WTC11 (cell line): Measurements from ENCODE around the gene BSN. TPM values are rescaled to one million over a fixed set of nuclear protein-coding genes. Genes with fewer than 3 reads are reported as not detected.
"Not testable (repeated sequence)": the region's sequence is repeated elsewhere in the genome, so short reads cannot be mapped to it uniquely, and the experiment has no call there.

Source experiments
- ATAC-seq: fragments of 200-7000 bp; cut with Tn5 transposase; 2 replicates; pipeline ENCODE4 v1.10.0; 2021; ENCODE audit warnings: mild to moderate bottlenecking, moderate library complexity
- CTCF ChIA-PET: fragments of 300-600 bp; sonication (Branson Sonifier 250); formaldehyde crosslinking; loops from one replicate; lab custom pipeline; 2021; ENCODE audit warnings: antibody characterized with exemption; lab: Charles Lee
- POLR2A ChIA-PET: fragments of 350-600 bp; sonication (Branson Sonifier 250); formaldehyde crosslinking; loops from one replicate; lab custom pipeline; 2021; ENCODE audit warnings: antibody characterized with exemption; lab: Charles Lee
- DNase-seq: peaks from one replicate; pipeline ENCODE4 v3.0.0; 2021; ENCODE audit warnings: low spot score
- H3K27ac Mint-ChIP-seq: 2 replicates; pipeline ENCODE4 v1.8.0; 2021; ENCODE audit warnings: mixed read lengths
- H3K27me3 Mint-ChIP-seq: 2 replicates; pipeline ENCODE4 v1.8.0; 2021; ENCODE audit warnings: low read depth, mild to moderate bottlenecking, moderate library complexity, mixed read lengths
- H3K36me3 Mint-ChIP-seq: 2 replicates; pipeline ENCODE4 v1.8.0; 2021; ENCODE audit warnings: mixed read lengths
- H3K4me1 Mint-ChIP-seq: 2 replicates; pipeline ENCODE4 v1.8.0; 2022; ENCODE audit warnings: mixed read lengths
- H3K4me3 Mint-ChIP-seq: 2 replicates; pipeline ENCODE4 v1.8.0; 2021; ENCODE audit warnings: mild to moderate bottlenecking, moderate library complexity, mixed read lengths
- H3K9me3 Mint-ChIP-seq: 2 replicates; pipeline ENCODE4 v1.8.0; 2021; ENCODE audit warnings: mixed read lengths
- CREM ChIP-seq: sonication (generic); formaldehyde crosslinking; IDR thresholded peaks from 2 replicates; pipeline ENCODE4 v1.8.1; 2022; ENCODE audit warnings: mild to moderate bottlenecking, missing genetic modification reagents, moderate library complexity
- ESRRA ChIP-seq: sonication (generic); formaldehyde crosslinking; IDR thresholded peaks from 2 replicates; pipeline ENCODE4 v1.8.1; 2022; ENCODE audit warnings: mild to moderate bottlenecking, missing genetic modification reagents, borderline replicate concordance
- FOXP1 ChIP-seq: sonication (generic); formaldehyde crosslinking; IDR thresholded peaks from 2 replicates; pipeline ENCODE4 v1.8.0; 2022; ENCODE audit warnings: missing genetic modification reagents, mild to moderate bottlenecking, moderate library complexity, borderline replicate concordance
- GABPB1 ChIP-seq: sonication (generic); formaldehyde crosslinking; IDR thresholded peaks from 2 replicates; pipeline ENCODE4 v1.8.1; 2023; ENCODE audit warnings: mild to moderate bottlenecking, missing genetic modification reagents
- MYBL2 ChIP-seq: sonication (generic); formaldehyde crosslinking; IDR thresholded peaks from 2 replicates; pipeline ENCODE4 v1.8.1; 2023; ENCODE audit warnings: mild to moderate bottlenecking, moderate library complexity, missing genetic modification reagents
- NFE2L1 ChIP-seq: sonication (generic); formaldehyde crosslinking; IDR thresholded peaks from 2 replicates; pipeline ENCODE4 v1.8.1; 2023; ENCODE audit warnings: missing genetic modification reagents
- NR2C2 ChIP-seq: sonication (generic); formaldehyde crosslinking; IDR thresholded peaks from 2 replicates; pipeline ENCODE4 v1.8.0; 2022; ENCODE audit warnings: mild to moderate bottlenecking, missing genetic modification reagents
- SP1 ChIP-seq: sonication (generic); formaldehyde crosslinking; conservative IDR thresholded peaks from 2 replicates; pipeline ENCODE4 v1.8.1; 2022; ENCODE audit warnings: missing genetic modification reagents
- TP53 ChIP-seq: sonication (generic); formaldehyde crosslinking; IDR thresholded peaks from 2 replicates; pipeline ENCODE4 v1.8.1; 2023; ENCODE audit warnings: mild to moderate bottlenecking, missing genetic modification reagents
- ZNF317 ChIP-seq: sonication (generic); formaldehyde crosslinking; IDR thresholded peaks from 2 replicates; pipeline ENCODE4 v1.8.1; 2023; ENCODE audit warnings: low read depth, mild to moderate bottlenecking, moderate library complexity, missing genetic modification reagents, borderline replicate concordance
- ZNF423 ChIP-seq: fragments of 250-450 bp; sonication (Bioruptor Pico); IDR thresholded peaks from 2 replicates; pipeline ENCODE4 v2.1.2; 2022; ENCODE audit warnings: mild to moderate bottlenecking, moderate library complexity
- total RNA-seq: library from RNA; stranded (reverse); gene quantifications from 3 replicates; pipeline ENCODE4 v1.2.3, GENCODE V29; 2021
- TF ChIP-seq, protein P1 (sequence below): sonication (generic); formaldehyde crosslinking; IDR thresholded peaks from 2 replicates; pipeline ENCODE4 v1.8.0; 2022; ENCODE audit warnings: mild to moderate bottlenecking, missing genetic modification reagents
- TF ChIP-seq, protein P2 (sequence below): sonication (generic); formaldehyde crosslinking; IDR thresholded peaks from 2 replicates; pipeline ENCODE4 v1.8.1; 2022; ENCODE audit warnings: low read depth, mild to moderate bottlenecking, moderate library complexity, missing genetic modification reagents, borderline replicate concordance
- TF ChIP-seq, protein P3 (sequence below): sonication (generic); formaldehyde crosslinking; IDR thresholded peaks from 2 replicates; pipeline ENCODE4 v1.8.1; 2023; ENCODE audit warnings: mild to moderate bottlenecking, missing genetic modification reagents
- TF ChIP-seq, protein P4 (sequence below): sonication (generic); formaldehyde crosslinking; IDR thresholded peaks from 2 replicates; pipeline ENCODE4 v1.8.0; 2023; ENCODE audit warnings: missing genetic modification reagents

BSN gene
- total RNA-seq, 1 experiment from 2014 or later, result 2.8 TPM

DNA sequence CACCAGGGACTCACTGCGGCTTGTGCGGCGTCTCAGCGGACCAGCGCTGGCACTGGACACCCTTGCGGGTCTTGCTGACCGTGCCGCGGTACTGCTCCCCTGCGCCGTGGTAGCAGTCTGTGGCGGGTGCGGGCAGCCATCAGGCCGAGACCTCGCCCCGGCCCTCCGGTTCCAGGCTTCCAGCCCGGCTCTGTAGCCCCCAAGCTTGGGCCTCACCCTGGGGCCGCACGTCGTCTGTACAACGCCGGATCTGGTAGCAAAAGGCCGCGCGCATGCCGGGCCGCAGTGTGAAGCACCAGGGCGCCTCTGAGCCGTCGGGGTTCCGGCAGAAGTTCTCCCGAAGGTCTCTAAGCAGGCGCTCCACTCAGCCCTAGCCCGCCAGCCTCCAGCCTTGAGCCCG is 131.6 kb downstream of the BSN start:
- 0 out of 2 replicates have a peak, but pooled peaks have one; percentile 43 for TF ChIP-seq ESRRA
- H3K27ac Mint-ChIP-seq, H3K27me3 Mint-ChIP-seq, H3K9me3 Mint-ChIP-seq, DNase-seq, POLR2A ChIA-PET: not testable (repeated sequence)
- peaks cover 16% of the 10 kb centered on the region for H3K36me3 Mint-ChIP-seq
- peaks cover 21% of the 10 kb centered on the region for H3K4me1 Mint-ChIP-seq
- CTCF ChIA-PET, result interaction anchor here (0.6 kb wide), 1 partner anchor 13 kb away, joined by 3 read pairs; no protein-coding TSS in a partner anchor
- ATAC-seq, result 0 out of 2 replicates have a peak, but pooled peaks have one; percentile 0
- peak overlapping the region; percentile 98 for H3K4me3 Mint-ChIP-seq

DNA sequence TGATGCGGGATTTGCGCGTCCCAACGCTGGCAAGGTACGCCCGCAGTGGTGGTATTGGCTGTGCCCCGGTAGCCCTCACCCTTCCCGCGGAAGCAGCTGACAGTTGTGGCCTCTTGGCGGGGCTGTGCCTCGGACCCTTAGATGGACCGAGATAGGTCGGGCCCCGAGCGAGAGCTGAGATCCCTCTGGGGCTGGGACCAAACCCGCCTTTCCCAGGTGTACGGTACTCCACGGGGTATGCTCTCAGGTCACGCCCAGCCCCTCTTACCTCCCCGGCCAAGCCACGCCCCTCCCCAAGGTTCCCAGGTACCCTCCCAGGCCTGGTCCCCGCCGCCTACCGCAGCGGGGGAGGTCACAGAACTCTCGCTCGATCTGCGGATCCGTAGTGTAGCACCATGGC is 132.1 kb downstream of the BSN start:
- peak overlapping the region; percentile 78; the same call in 1 of the 2 replicates for H3K27ac Mint-ChIP-seq
- peaks cover 21% of the 10 kb centered on the region for H3K4me1 Mint-ChIP-seq
- POLR2A ChIA-PET, H3K9me3 Mint-ChIP-seq, H3K27me3 Mint-ChIP-seq: not testable (repeated sequence)
- CTCF ChIA-PET, result interaction anchor here (0.6 kb wide), 1 partner anchor 13 kb away, joined by 3 read pairs; no protein-coding TSS in a partner anchor
- peaks cover 16% of the 10 kb centered on the region for H3K36me3 Mint-ChIP-seq
- ATAC-seq (peak; percentile 76), DNase-seq (peak; percentile 93)
- peak overlapping the region; percentile 98 for H3K4me3 Mint-ChIP-seq

DNA sequence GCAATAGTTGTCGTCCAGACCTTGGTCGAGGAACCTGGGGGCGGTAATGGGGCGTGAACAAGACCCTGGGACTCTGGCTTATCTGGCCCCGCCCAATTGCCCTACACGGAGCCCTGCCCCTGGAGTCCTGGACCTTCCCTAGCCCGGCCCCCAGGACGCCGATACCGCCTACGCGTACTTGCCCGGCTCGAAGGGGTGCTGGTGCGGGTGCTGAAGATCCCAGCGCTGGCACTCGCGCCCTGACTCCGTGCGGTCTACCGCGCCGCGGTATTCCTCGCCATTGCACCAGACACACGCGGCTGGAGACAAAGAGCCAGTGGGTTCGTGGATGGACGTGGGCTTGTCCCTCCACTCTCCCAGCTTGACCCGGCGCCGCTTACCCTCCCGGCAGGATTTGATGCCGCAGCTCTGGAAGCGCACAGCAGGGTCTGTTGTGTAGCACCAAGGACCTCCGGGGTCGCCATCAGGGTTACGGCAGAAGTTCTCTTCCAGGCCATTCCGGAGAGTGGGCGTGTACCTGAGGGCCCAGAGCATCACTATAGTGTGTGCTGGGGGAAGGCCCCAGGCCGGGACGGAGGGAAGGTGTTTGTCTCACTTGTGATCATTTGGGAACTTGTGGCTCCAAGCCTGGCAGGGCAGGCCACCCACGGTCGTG is 132.6 kb downstream of the BSN start:
- peak; percentile 71 for ATAC-seq
- DNase-seq, result peak; percentile 87
- H3K9me3 Mint-ChIP-seq, H3K27me3 Mint-ChIP-seq, POLR2A ChIA-PET: not testable (repeated sequence)
- Mint-ChIP-seq H3K4me3 (peak overlapping the region; percentile 98), H3K36me3 (peaks cover 16% of the 10 kb centered on the region), H3K27ac (peak overlapping the region; percentile 68), H3K4me1 (peaks cover 21% of the 10 kb centered on the region)
- CTCF ChIA-PET, result interaction anchor here (0.6 kb wide), 1 partner anchor 14 kb away, joined by 3 read pairs; no protein-coding TSS in a partner anchor
- peak; percentile 52 for TF ChIP-seq SP1 (CRISPR knock-in tag)
- TF ChIP-seq, protein P1, sequence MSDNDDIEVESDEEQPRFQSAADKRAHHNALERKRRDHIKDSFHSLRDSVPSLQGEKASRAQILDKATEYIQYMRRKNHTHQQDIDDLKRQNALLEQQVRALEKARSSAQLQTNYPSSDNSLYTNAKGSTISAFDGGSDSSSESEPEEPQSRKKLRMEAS (CRISPR knock-in tag), result peak; percentile 23; the same call in 1 of the 2 replicates

DNA sequence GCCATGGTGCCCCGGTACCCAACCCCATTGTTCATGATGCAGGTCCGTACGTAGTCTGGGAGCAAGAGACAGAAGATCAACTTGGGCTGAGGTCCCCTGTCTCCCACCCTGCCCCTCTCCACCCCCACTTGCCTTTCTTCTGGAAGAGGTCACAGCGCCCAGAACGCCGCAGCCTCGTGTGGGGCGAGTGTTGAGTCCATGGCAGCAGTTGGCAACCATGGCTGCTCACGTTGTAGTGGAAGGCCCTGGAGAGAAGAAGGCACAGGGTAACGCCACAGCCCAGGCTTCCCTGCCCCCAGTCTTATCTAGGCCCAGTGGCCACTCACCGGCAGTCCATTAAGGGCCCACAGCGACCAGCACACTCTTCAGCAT is 133.1 kb downstream of the BSN start:
- POLR2A ChIA-PET, ATAC-seq, H3K27me3 Mint-ChIP-seq, H3K9me3 Mint-ChIP-seq, CTCF ChIA-PET, DNase-seq: not testable (repeated sequence)
- peaks cover 16% of the 10 kb centered on the region for H3K36me3 Mint-ChIP-seq
- H3K27ac Mint-ChIP-seq, result peak overlapping the region; percentile 68; the same call in 1 of the 2 replicates
- H3K4me3 Mint-ChIP-seq, result peak overlapping the region; percentile 98
- H3K4me1 Mint-ChIP-seq, result peaks cover 21% of the 10 kb centered on the region

DNA sequence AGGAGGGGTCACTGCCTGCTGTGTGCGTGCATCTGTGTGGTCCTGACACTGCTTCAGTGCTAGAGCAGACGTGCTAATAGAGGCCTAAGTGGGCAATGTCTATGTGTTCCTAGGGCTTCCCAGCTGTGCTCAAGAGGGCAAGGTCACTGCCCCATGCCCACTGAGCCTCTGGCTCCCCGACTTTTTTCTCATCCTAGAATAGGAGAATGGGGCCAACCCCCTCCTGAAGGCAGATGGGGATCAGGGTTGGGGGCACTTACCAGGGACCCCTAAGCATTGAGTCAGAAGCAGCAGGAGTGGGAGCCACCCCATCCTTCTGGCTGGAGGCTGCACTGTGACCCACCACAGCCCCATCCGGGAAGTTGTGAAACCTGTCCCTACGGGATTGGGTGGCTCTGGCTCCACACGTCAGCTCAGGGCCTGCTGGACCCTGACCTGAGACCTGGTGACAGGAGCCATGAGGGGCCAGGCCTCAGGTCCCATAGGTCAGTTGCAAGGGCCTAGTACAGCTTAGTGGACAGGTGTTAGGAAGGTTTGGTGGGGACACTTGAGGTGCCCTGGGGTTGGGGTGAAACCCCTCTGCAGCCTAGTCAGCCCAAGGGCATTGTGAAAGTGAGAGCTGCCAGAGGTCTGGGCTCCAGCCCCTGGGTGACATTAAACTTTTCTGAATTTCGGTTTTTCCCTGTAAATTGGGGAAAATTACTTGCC is 134.2 kb downstream of the BSN start:
- H3K27me3 Mint-ChIP-seq, H3K27ac Mint-ChIP-seq, POLR2A ChIA-PET, H3K36me3 Mint-ChIP-seq, DNase-seq, H3K9me3 Mint-ChIP-seq: not testable (repeated sequence)
- CTCF ChIA-PET, result interaction anchor here (0.8 to 1.0 kb wide), 2 partner anchors 11 to 29 kb away, joined by 3 read pairs; no protein-coding TSS in a partner anchor
- Mint-ChIP-seq H3K4me3 (peak overlapping the region; percentile 98), H3K4me1 (peaks cover 21% of the 10 kb centered on the region)
- TF ChIP-seq GABPB1 (CRISPR knock-in tag), result peak; percentile 35; the same call in 1 of the 2 replicates
- TF ChIP-seq, all 79 proteins: peak for 1; not testable (repeated sequence) for 78
- ATAC-seq, result not testable (repeated sequence)

DNA sequence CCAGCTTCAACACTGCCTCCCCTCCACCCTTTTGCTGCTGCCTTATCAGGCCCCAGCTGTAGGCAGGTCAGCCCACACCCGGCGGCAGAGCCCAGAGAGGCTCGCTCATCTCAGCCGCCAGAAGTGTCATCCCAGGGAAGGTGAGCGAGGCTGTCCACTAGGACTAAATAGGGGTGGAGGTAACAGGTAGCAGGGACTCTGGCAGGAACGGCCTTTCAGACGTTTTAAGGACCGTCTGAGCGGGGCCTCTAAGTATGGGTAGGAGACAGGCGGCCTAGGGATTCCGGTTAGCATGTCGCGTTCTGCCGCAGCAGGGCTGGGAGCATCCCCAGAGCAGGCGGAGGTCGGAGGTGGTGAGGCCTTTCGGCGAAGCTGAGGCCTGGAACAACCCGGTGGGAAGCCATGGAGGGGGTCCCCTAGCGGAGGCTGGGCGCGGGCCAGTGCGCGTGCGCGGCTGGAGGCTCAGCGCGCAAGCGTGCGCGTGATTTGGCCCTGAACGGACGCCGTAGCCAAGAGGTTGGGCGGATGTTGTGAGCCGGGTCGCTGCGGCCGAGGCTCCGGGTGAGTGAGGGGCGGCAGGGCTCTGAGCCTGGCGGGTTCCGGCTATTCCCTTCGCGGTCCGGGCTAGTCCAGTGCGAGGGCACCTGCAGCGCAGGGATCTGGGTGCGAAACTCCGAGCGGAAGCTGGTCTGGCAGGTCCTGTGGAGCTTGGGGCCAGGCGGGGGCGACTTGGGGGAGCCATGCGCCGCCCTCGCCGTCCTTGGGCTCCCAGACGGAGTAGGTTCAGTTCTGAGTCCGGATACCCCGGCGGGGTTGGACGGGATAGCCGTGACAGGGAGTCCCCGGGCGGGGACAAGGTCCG is 135.0 kb downstream of the BSN start, which contains the start of the genes MST1 and RNF123:
MST1 (minus strand) TSS at position 429 of the 862 bp plus-strand sequence. CDS start 783 bp downstream, outside the sequence.
RNF123 (plus strand) TSS at position 512 of the 862 bp plus-strand sequence. CDS start 1,609 bp downstream, outside the sequence.
- CTCF ChIA-PET, result interaction anchor here (0.6 to 1.0 kb wide), 3 partner anchors 12 to 178 kb away, joined by 3 read pairs; no protein-coding TSS in a partner anchor
- Mint-ChIP-seq H3K27me3 (no peaks in the 10 kb centered on the region), H3K4me1 (peaks cover 21% of the 10 kb centered on the region), H3K27ac (peak within 1 kb of the TSS; percentile 84), H3K4me3 (peak within 1 kb of the TSS; percentile 98), H3K9me3 (no peaks in the 10 kb centered on the region), H3K36me3 (peaks cover 4% of the 10 kb centered on the region)
- POLR2A ChIA-PET, result no interaction called here
- peak; percentile 28 for ATAC-seq
- DNase-seq, result peak; percentile 95
- TF ChIP-seq, protein P2, sequence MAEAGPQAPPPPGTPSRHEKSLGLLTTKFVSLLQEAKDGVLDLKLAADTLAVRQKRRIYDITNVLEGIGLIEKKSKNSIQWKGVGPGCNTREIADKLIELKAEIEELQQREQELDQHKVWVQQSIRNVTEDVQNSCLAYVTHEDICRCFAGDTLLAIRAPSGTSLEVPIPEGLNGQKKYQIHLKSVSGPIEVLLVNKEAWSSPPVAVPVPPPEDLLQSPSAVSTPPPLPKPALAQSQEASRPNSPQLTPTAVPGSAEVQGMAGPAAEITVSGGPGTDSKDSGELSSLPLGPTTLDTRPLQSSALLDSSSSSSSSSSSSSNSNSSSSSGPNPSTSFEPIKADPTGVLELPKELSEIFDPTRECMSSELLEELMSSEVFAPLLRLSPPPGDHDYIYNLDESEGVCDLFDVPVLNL, result no peak
- TF ChIP-seq NR2C2 (CRISPR knock-in tag) (peak; percentile 51), CREM (peak; percentile 55; the same call in 1 of the 2 replicates), TP53 (CRISPR knock-in tag) (peak; percentile 89), GABPB1 (CRISPR knock-in tag) (peak; percentile 85), FOXP1 (peak; percentile 94), MYBL2 (CRISPR knock-in tag) (peak; percentile 89), ZNF317 (CRISPR knock-in tag) (no peak), ZNF423 (CRISPR knock-in tag) (no peak), NFE2L1 (CRISPR knock-in tag) (peak; percentile 75; the same call in 1 of the 2 replicates)
- TF ChIP-seq, protein P3, sequence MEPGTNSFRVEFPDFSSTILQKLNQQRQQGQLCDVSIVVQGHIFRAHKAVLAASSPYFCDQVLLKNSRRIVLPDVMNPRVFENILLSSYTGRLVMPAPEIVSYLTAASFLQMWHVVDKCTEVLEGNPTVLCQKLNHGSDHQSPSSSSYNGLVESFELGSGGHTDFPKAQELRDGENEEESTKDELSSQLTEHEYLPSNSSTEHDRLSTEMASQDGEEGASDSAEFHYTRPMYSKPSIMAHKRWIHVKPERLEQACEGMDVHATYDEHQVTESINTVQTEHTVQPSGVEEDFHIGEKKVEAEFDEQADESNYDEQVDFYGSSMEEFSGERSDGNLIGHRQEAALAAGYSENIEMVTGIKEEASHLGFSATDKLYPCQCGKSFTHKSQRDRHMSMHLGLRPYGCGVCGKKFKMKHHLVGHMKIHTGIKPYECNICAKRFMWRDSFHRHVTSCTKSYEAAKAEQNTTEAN, result peak; percentile 78; the same call in 1 of the 2 replicates
- TF ChIP-seq, protein P4, sequence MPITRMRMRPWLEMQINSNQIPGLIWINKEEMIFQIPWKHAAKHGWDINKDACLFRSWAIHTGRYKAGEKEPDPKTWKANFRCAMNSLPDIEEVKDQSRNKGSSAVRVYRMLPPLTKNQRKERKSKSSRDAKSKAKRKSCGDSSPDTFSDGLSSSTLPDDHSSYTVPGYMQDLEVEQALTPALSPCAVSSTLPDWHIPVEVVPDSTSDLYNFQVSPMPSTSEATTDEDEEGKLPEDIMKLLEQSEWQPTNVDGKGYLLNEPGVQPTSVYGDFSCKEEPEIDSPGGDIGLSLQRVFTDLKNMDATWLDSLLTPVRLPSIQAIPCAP, result 0 out of 2 replicates have a peak, but pooled peaks have one; percentile 24
